Body of pancreas (tissue), 4 donors: ENCODE measurements around the gene BPIFA1. TPM values are rescaled to one million over a fixed set of nuclear protein-coding genes. Genes with fewer than 3 reads are reported as not detected.

Source experiments
- ATAC-seq: fragments of 150-250 bp; one replicate; pipeline ENCODE4 v1.9.1; 2016
- DNase-seq, 4 donors: peaks; one replicate each; pipeline ENCODE4 v3.0.0-alpha.2; 2019
- H3K27ac ChIP-seq, 4 donors: fragments of 200-600 bp; sonication (generic); 1 replicate in 3 of 4; 2 replicates in 1 of 4; pipeline versions ENCODE4 v1.5.1 to v1.6.1; 2016 to 2019; ENCODE audit warnings: mild to moderate bottlenecking in 1 of 4, mixed read lengths in 1 of 4, moderate library complexity in 1 of 4
- H3K27me3 ChIP-seq, 2 donors: fragments of 200-600 bp; sonication (generic); one replicate each; pipeline ENCODE4 v1.6.0; 2016; ENCODE audit warnings: mild to moderate bottlenecking in 1 of 2
- H3K36me3 ChIP-seq, 2 donors: fragments of 200-600 bp; sonication (generic); replicated peaks in 1 of 2; 2 replicates each; pipeline ENCODE4 v1.5.1; 2016; ENCODE audit warnings: low read depth in 2 of 2; ENCODE audit not compliant: insufficient read depth in 1 of 2
- H3K4me1 ChIP-seq: fragments of 200-600 bp; sonication (generic); one replicate; pipeline ENCODE4 v1.6.0; 2016
- H3K4me3 ChIP-seq, 2 donors: fragments of 200-600 bp; sonication (generic); 1 replicate in 1 of 2; 2 replicates in 1 of 2; pipeline ENCODE4 v1.5.1; 2016 to 2019
- H3K9me3 ChIP-seq, 3 donors: fragments of 200-600 bp; sonication (generic); 1 replicate in 2 of 3; 2 replicates in 1 of 3; pipeline ENCODE4 v1.5.1; 2016
- POLR2A ChIP-seq, 3 donors: fragments of 450-650 bp; IDR thresholded peaks; one replicate each; pipeline ENCODE4 v1.6.1; 2016; ENCODE audit warnings: antibody characterized with exemption in 3 of 3, mild to moderate bottlenecking in 2 of 3
- WGBS, 2 donors: methylation state at CpG; one replicate each; pipeline ENCODE4 v1.1.5; 2017; 5-methylcytosine and 5-hydroxymethylcytosine counted together
- intact Hi-C: fragments of 100-400 bp; cut with DNase I; formaldehyde crosslinking; loops from one replicate; pipeline ENCODE4 v1.15.1; 2023
- total RNA-seq, 2 donors: library from RNA; depleted of rRNA; stranded (reverse); fragments of >200 nt; gene quantifications; one replicate each; pipeline ENCODE4 v1.1.0, GENCODE V29; 2016
- TF ChIP-seq, protein P1 (sequence below), 7 experiments: fragments of 450-650 bp in 4 of 7; fragments of 200-600 bp in 3 of 7; sonication (generic) in 3 of 7; IDR thresholded peaks; one replicate each; pipeline ENCODE4 v1.5.1; 2016 to 2019; ENCODE audit warnings: antibody characterized with exemption in 7 of 7

BPIFA1 gene
- total RNA-seq, 2 donors from 2014 or later, result not detected

DNA sequence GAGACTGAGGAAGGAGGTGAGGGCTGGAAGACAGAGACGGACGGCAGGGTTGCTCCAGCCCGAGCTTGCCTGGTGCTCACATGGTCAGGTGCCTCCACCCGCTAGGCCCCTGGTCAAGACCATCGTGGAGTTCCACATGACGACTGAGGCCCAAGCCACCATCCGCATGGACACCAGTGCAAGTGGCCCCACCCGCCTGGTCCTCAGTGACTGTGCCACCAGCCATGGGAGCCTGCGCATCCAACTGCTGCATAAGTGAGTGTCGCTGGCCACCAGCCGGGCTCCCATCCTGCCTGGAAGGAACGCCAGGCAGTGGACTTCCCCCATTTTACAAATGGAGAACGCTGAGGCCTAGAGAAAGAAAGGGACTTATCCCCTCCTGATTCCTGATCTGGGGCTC is 55.1 kb downstream of the BPIFA1 start:
- intact Hi-C loops, result no loop called here
- 84 to 85% methylated on average over 8 to 13 of the region's 13 CpGs for WGBS, 2 donors
- ATAC-seq (no peak), DNase-seq (no peak)
- no peaks in the 10 kb centered on the region for H3K27me3 ChIP-seq
- TF ChIP-seq POLR2A (IDR thresholded peaks at IDR 0.05), result no peak
- TF ChIP-seq, protein P1, sequence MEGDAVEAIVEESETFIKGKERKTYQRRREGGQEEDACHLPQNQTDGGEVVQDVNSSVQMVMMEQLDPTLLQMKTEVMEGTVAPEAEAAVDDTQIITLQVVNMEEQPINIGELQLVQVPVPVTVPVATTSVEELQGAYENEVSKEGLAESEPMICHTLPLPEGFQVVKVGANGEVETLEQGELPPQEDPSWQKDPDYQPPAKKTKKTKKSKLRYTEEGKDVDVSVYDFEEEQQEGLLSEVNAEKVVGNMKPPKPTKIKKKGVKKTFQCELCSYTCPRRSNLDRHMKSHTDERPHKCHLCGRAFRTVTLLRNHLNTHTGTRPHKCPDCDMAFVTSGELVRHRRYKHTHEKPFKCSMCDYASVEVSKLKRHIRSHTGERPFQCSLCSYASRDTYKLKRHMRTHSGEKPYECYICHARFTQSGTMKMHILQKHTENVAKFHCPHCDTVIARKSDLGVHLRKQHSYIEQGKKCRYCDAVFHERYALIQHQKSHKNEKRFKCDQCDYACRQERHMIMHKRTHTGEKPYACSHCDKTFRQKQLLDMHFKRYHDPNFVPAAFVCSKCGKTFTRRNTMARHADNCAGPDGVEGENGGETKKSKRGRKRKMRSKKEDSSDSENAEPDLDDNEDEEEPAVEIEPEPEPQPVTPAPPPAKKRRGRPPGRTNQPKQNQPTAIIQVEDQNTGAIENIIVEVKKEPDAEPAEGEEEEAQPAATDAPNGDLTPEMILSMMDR (IDR thresholded peaks at IDR 0.05), result no peak
- no peak overlapping the region for H3K4me3 ChIP-seq
- no peaks in the 10 kb centered on the region for H3K36me3 ChIP-seq
- no peaks in the 10 kb centered on the region for H3K4me1 ChIP-seq
- H3K27ac ChIP-seq, result no peak overlapping the region
- no peaks in the 10 kb centered on the region for H3K9me3 ChIP-seq

DNA sequence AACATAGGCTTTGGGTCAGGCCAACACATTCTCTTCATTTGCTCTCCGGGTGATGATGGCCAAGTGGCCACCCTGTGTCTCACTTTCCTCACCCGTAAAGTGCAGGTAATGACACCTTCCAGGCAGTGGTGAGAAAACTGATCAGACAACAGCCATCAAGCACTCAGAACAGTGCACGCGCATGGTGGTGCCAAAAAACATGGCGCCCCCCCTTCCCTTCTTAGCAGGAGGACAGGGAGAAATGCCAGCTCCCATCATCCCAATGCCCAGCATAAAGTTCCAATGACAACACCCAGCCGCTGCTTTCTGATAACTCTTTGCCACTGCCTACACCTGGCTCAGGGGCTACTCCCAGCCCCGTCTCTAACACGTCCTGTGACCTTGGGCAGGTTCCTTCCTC is 55.6 kb downstream of the BPIFA1 start:
- Histone ChIP-seq H3K27ac (no peak overlapping the region), H3K36me3 (no peaks in the 10 kb centered on the region), H3K4me3 (no peak overlapping the region), H3K9me3 (no peaks in the 10 kb centered on the region), H3K27me3 (no peaks in the 10 kb centered on the region), H3K4me1 (no peaks in the 10 kb centered on the region)
- DNase-seq, result no peak
- intact Hi-C loops, result no loop called here
- TF ChIP-seq, protein P1 (IDR thresholded peaks at IDR 0.05), result no peak
- no peak for TF ChIP-seq POLR2A (IDR thresholded peaks at IDR 0.05)
- 49 to 69% methylated on average over 7 to 8 of the region's 8 CpGs for WGBS, 2 donors
- ATAC-seq, result no peak

DNA sequence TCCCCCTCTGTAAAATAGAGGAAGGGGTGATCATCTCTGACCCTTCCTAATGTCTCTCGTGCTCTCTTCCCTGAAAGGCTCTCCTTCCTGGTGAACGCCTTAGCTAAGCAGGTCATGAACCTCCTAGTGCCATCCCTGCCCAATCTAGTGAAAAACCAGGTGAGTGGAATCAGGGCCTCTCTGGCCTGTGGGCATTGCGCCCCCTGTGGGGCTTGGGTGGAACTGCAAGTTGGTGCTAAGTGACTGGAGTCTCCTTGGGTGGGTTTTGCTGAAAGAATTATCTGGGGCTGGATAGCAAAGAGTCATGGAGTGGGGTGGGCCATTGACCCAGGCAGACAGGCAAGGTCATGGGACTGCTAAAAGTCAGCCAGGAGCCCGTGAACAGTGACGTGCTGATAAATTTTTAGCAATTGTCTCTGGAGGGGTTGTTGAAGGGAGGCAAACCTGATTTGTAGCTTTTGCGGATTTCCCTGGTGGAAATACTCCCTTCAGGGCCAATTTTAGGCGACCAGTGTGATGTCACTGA is 56.1 kb downstream of the BPIFA1 start:
- TF ChIP-seq POLR2A (IDR thresholded peaks at IDR 0.05), result no peak
- TF ChIP-seq, protein P1 (IDR thresholded peaks at IDR 0.05), result peak; percentile 71 to 91 (median 82)
- H3K27ac ChIP-seq, result no peak overlapping the region
- ATAC-seq (peak; percentile 55), DNase-seq (peak; percentile 42 to 69 (median 55))
- H3K36me3 ChIP-seq, result no peaks in the 10 kb centered on the region
- H3K9me3 ChIP-seq, result no peaks in the 10 kb centered on the region
- no peaks in the 10 kb centered on the region for H3K27me3 ChIP-seq
- no peaks in the 10 kb centered on the region for H3K4me1 ChIP-seq
- H3K4me3 ChIP-seq, result no peak overlapping the region
- intact Hi-C loops, result loop anchor here (2.0 kb wide), 1 partner anchor 389 kb away; no protein-coding TSS in a partner anchor
- WGBS, 2 donors, result 12 to 22% methylated on average over 7 of the region's 7 CpGs

Other genes starting within 250 kb of the BPIFA1 start
- gene SUN5, start 231.6 kb upstream of the BPIFA1 start, total RNA-seq, result not detected
- not detected for gene BPIFB2, start 228.3 kb upstream of the BPIFA1 start, total RNA-seq
- gene BPIFB6, start 204.3 kb upstream of the BPIFA1 start, total RNA-seq, result not detected
- not detected for gene BPIFB3, start 182.1 kb upstream of the BPIFA1 start, total RNA-seq
- gene BPIFB4, start 156.4 kb upstream of the BPIFA1 start, total RNA-seq, result not detected
- gene BPIFA2, start 67.8 kb upstream of the BPIFA1 start, total RNA-seq, result not detected
- gene BPIFA3, start 18.6 kb upstream of the BPIFA1 start, total RNA-seq, result not detected
- gene BPIFB1, start 47.2 kb downstream of the BPIFA1 start, total RNA-seq, result not detected
- 10 to 100 TPM in 1 of 2 donors, 1 to 10 TPM in 1; 8.8 to 27.0 TPM for gene CDK5RAP1, start 165.5 kb downstream of the BPIFA1 start, total RNA-seq
- gene SNTA1, start 207.8 kb downstream of the BPIFA1 start, total RNA-seq, result 10 to 100 TPM; 19.8 to 22.6 TPM